DND-41 (cell line): ENCODE measurements around the gene ANKRD11.

Experiments
- CTCF ChIP-seq: IDR thresholded peaks from 2 replicates; pipeline ENCODE4 v1.5.1; 2012; ENCODE audit warnings: borderline replicate concordance, low read length, moderate library complexity, mild to moderate bottlenecking; ENCODE audit not compliant: poor library complexity, severe bottlenecking; ENCODE audit errors: extremely low read depth
- EZH2 ChIP-seq: IDR thresholded peaks from 3 replicates; pipeline ENCODE4 v1.6.1; 2012; ENCODE audit warnings: borderline replicate concordance, low read depth, mild to moderate bottlenecking, moderate library complexity, low read length, inconsistent platforms; ENCODE audit not compliant: severe bottlenecking

- TF ChIP-seq EZH2 (no peak), CTCF (no peak)
Measured at GRCh38 chr16:89290887-89291286, 199.5 kb downstream of the ANKRD11 start.
